MV-4-11 (cell line): ENCODE data around the gene SLC22A4.

Source experiments
- DNase-seq: peaks from one replicate; lab custom pipeline; 2025; lab: John Stamatoyannopoulos, UW

Gene SLC22A4

GRCh38 chr5:132300577-132301343 is 6.6 kb downstream of the SLC22A4 start:
- no peak for DNase-seq

GRCh38 chr5:132301344-132302271 is 7.4 kb downstream of the SLC22A4 start:
- no peak for DNase-seq

GRCh38 chr5:132302413-132302812 is 8.2 kb downstream of the SLC22A4 start:
- no peak for DNase-seq

GRCh38 chr5:132303589-132303988 is 9.4 kb downstream of the SLC22A4 start:
- DNase-seq = no peak

GRCh38 chr5:132305420-132305819 is 11.2 kb downstream of the SLC22A4 start:
- no peak for DNase-seq

GRCh38 chr5:132308701-132309100 is 14.5 kb downstream of the SLC22A4 start:
- no peak for DNase-seq

GRCh38 chr5:132309679-132310078 is 15.5 kb downstream of the SLC22A4 start:
- DNase-seq = no peak

GRCh38 chr5:132310141-132310834 is 16.1 kb downstream of the SLC22A4 start:
- DNase-seq = no peak

- DNase-seq = no peak
Measured at GRCh38 chr5:132313366-132313765, 19.2 kb downstream of the SLC22A4 start.

GRCh38 chr5:132313961-132314432 is 19.8 kb downstream of the SLC22A4 start:
- no peak for DNase-seq

GRCh38 chr5:132315529-132316067 is 21.4 kb downstream of the SLC22A4 start:
- no peak for DNase-seq

- DNase-seq = no peak
Measured at GRCh38 chr5:132319975-132320374, 25.8 kb downstream of the SLC22A4 start.

- no peak for DNase-seq
Measured at GRCh38 chr5:132321109-132321721, 27.0 kb downstream of the SLC22A4 start.

- no peak for DNase-seq
Measured at GRCh38 chr5:132322266-132322665, 28.1 kb downstream of the SLC22A4 start.

- no peak for DNase-seq
Measured at GRCh38 chr5:132323202-132323601, 29.0 kb downstream of the SLC22A4 start.

- DNase-seq = no peak
Measured at GRCh38 chr5:132325691-132326090, 31.5 kb downstream of the SLC22A4 start.

- DNase-seq = no peak
Measured at GRCh38 chr5:132327252-132327955, 33.2 kb downstream of the SLC22A4 start.

GRCh38 chr5:132334812-132335211 is 40.6 kb downstream of the SLC22A4 start:
- DNase-seq = no peak

- no peak for DNase-seq
Measured at GRCh38 chr5:132335402-132335801, 41.2 kb downstream of the SLC22A4 start.

GRCh38 chr5:132339502-132339901 is 45.3 kb downstream of the SLC22A4 start:
- DNase-seq = no peak
